Astrocyte of the hippocampus (primary cell): ENCODE data around the gene PI4KA.
"Not testable (repeated sequence)": the region's sequence is repeated elsewhere in the genome, so short reads cannot be mapped to it uniquely, and the experiment has no call there.

ENCODE experiments used
- DNase-seq: peaks from one replicate; pipeline ENCODE4 v3.0.0; 2011; ENCODE audit warnings: low read depth, low spot score

Gene PI4KA

GRCh38 chr22:20725987-20726558 lies 132.5 kb downstream of the PI4KA start:
- peak; percentile 72 for DNase-seq

- peak; percentile 10 for DNase-seq
Measured at GRCh38 chr22:20724676-20725454, 133.7 kb downstream of the PI4KA start.

- DNase-seq, result no peak
Measured at GRCh38 chr22:20721409-20722218, 137.0 kb downstream of the PI4KA start.

- DNase-seq, result no peak
Measured at GRCh38 chr22:20720692-20721408, 137.8 kb downstream of the PI4KA start.

GRCh38 chr22:20718727-20719126 lies 139.9 kb downstream of the PI4KA start:
- not testable (repeated sequence) for DNase-seq

GRCh38 chr22:20717981-20718380 lies 140.6 kb downstream of the PI4KA start:
- DNase-seq, result not testable (repeated sequence)

- DNase-seq, result not testable (repeated sequence)
Measured at GRCh38 chr22:20717213-20717866, 141.3 kb downstream of the PI4KA start.

GRCh38 chr22:20713116-20713515 lies 145.5 kb downstream of the PI4KA start:
- not testable (repeated sequence) for DNase-seq

- not testable (repeated sequence) for DNase-seq
Measured at GRCh38 chr22:20709966-20710365, 148.6 kb downstream of the PI4KA start.

GRCh38 chr22:20707549-20708118 lies 151.0 kb downstream of the PI4KA start:
- DNase-seq, result not testable (repeated sequence)

- DNase-seq, result not testable (repeated sequence)
Measured at GRCh38 chr22:20703816-20704609, 154.6 kb downstream of the PI4KA start.

GRCh38 chr22:20703414-20703806 lies 155.2 kb downstream of the PI4KA start:
- DNase-seq, result not testable (repeated sequence)

- peak; percentile 97 for DNase-seq
Measured at GRCh38 chr22:20702546-20703413, 155.8 kb downstream of the PI4KA start.

- DNase-seq, result not testable (repeated sequence)
Measured at GRCh38 chr22:20702175-20702545, 156.5 kb downstream of the PI4KA start.

GRCh38 chr22:20701680-20702136 lies 156.9 kb downstream of the PI4KA start:
- not testable (repeated sequence) for DNase-seq

GRCh38 chr22:20700347-20700746 lies 158.3 kb downstream of the PI4KA start:
- DNase-seq, result not testable (repeated sequence)

- DNase-seq, result not testable (repeated sequence)
Measured at GRCh38 chr22:20699856-20700255, 158.8 kb downstream of the PI4KA start.

GRCh38 chr22:20697481-20698113 lies 161.0 kb downstream of the PI4KA start:
- DNase-seq, result peak; percentile 86
